Prostate gland (tissue), 2 donors: Measurements from ENCODE around the gene TMEM41B. TPM values are rescaled to one million over a fixed set of nuclear protein-coding genes. Genes with fewer than 3 reads are reported as not detected.
"Not testable (repeated sequence)": the region's sequence is repeated elsewhere in the genome, so short reads cannot be mapped to it uniquely, and the experiment has no call there.

Experiments
- DNase-seq: peaks from one replicate; pipeline ENCODE4 v3.0.0-alpha.2; 2019; ENCODE audit warnings: low spot score
- H3K27ac ChIP-seq, 2 donors: fragments of 200-600 bp; sonication (generic); 2 replicates each; pipeline ENCODE4 v1.5.1; 2017 to 2019
- H3K27me3 ChIP-seq: fragments of 200-600 bp; sonication (generic); replicated peaks from 2 replicates; pipeline ENCODE4 v1.5.1; 2019; ENCODE audit not compliant: insufficient read depth
- H3K36me3 ChIP-seq, 2 donors: fragments of 200-600 bp; sonication (generic); 1 replicate in 1 of 2; 2 replicates in 1 of 2; pipeline versions ENCODE4 v1.5.1 to v1.8.1; 2017 to 2019
- H3K4me1 ChIP-seq: fragments of 200-600 bp; sonication (generic); replicated peaks from 2 replicates; pipeline ENCODE4 v1.5.1; 2019
- H3K4me3 ChIP-seq, 2 donors: fragments of 200-600 bp; sonication (generic); 2 replicates each; pipeline ENCODE4 v1.5.1; 2017 to 2019
- H3K9me3 ChIP-seq: fragments of 200-600 bp; sonication (generic); 2 replicates; pipeline ENCODE4 v1.5.1; 2017
- POLR2A ChIP-seq: fragments of 450-650 bp; IDR thresholded peaks from one replicate; pipeline ENCODE4 v1.6.1; 2016; ENCODE audit warnings: antibody characterized with exemption, mild to moderate bottlenecking
- POLR2AphosphoS5 ChIP-seq: sonication (generic); formaldehyde crosslinking; IDR thresholded peaks from one replicate; pipeline ENCODE4 v1.6.1; 2017; ENCODE audit warnings: antibody characterized with exemption
- WGBS: methylation state at CpG from one replicate; pipeline ENCODE4 v1.1.5; 2018; 5-methylcytosine and 5-hydroxymethylcytosine counted together
- intact Hi-C: fragments of 100-400 bp; cut with DNase I; formaldehyde crosslinking; loops from one replicate; pipeline ENCODE4 v1.14.2; 2022
- small RNA-seq, 2 donors: library from RNA; depleted of rRNA; stranded (forward); fragments of <200 nt; gene quantifications; one replicate each; pipeline ENCODE3, GENCODE V24; 2016
- total RNA-seq, 2 donors: library from RNA; depleted of rRNA; stranded (reverse); fragments of >200 nt; gene quantifications; one replicate each; pipeline ENCODE4 v1.1.0, GENCODE V29; 2016
- TF ChIP-seq, protein P1 (sequence below), 4 experiments: fragments of 200-600 bp in 2 of 4; fragments of 450-650 bp in 2 of 4; sonication (generic) in 2 of 4; IDR thresholded peaks; 1 replicate in 3 of 4; 2 replicates in 1 of 4; pipeline ENCODE4 v1.5.1; 2016 to 2019; ENCODE audit warnings: antibody characterized with exemption in 4 of 4, mild to moderate bottlenecking in 2 of 4, moderate library complexity in 2 of 4

The TMEM41B gene
- total RNA-seq, 2 donors from 2014 or later, result 29.9 to 54.6 TPM

DNA sequence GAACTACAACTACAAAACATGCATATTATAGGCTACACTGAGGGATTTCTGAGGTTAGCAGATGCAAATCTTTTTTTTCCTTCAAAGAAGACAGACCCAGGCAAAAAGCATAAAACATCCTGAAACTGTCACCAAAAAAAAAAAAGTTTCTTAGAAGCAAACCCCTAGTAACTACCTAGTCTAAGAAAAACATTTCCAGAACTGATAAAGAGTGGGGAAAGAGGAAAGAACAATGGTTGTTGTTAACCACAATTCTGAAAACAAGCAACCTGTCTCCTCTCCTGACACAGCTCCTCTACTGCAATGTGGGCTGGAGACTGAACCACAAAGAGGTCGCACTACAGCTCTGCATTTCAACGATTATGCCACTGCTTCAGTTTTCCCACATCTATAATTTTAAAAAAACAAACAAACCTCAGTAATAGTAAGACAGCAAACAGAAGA lies 64.2 kb downstream of the TMEM41B start:
- intact Hi-C loops, result no loop called here
- no peaks in the 10 kb centered on the region for H3K9me3 ChIP-seq
- 33% methylated on average over 2 of the region's 2 CpGs for WGBS
- no peak overlapping the region for H3K27ac ChIP-seq
- no peak for DNase-seq
- no peaks in the 10 kb centered on the region for H3K36me3 ChIP-seq
- H3K4me3 ChIP-seq, result no peak overlapping the region
- TF ChIP-seq POLR2A, result no peak
- no peak for TF ChIP-seq POLR2AphosphoS5
- TF ChIP-seq, protein P1, sequence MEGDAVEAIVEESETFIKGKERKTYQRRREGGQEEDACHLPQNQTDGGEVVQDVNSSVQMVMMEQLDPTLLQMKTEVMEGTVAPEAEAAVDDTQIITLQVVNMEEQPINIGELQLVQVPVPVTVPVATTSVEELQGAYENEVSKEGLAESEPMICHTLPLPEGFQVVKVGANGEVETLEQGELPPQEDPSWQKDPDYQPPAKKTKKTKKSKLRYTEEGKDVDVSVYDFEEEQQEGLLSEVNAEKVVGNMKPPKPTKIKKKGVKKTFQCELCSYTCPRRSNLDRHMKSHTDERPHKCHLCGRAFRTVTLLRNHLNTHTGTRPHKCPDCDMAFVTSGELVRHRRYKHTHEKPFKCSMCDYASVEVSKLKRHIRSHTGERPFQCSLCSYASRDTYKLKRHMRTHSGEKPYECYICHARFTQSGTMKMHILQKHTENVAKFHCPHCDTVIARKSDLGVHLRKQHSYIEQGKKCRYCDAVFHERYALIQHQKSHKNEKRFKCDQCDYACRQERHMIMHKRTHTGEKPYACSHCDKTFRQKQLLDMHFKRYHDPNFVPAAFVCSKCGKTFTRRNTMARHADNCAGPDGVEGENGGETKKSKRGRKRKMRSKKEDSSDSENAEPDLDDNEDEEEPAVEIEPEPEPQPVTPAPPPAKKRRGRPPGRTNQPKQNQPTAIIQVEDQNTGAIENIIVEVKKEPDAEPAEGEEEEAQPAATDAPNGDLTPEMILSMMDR (IDR thresholded peaks at IDR 0.05), result no peak
- no peaks in the 10 kb centered on the region for H3K27me3 ChIP-seq
- H3K4me1 ChIP-seq, result no peaks in the 10 kb centered on the region

DNA sequence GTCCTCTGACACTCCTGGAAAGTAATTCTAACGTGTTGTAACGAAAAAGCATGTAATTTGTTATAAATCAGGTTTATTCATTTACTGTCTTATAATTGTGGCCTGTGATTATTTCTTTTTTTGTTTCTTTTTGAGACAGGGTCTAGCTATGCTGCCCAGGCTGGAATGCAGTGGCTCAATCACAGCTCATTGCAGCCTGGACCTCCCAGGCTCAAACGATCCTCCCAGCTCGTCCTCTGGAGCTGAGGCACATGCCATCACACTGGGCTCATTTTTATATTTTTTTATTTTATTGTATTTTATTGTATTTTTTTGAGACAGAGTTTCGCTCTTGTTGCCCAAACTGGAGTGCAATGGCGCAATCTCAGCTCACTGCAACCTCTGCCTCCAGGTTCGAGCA lies 65.1 kb downstream of the TMEM41B start:
- Histone ChIP-seq H3K27me3 (no peaks in the 10 kb centered on the region), H3K36me3 (no peaks in the 10 kb centered on the region), H3K27ac (no peak overlapping the region), H3K4me1 (no peaks in the 10 kb centered on the region), H3K4me3 (no peak overlapping the region), H3K9me3 (no peaks in the 10 kb centered on the region)
- DNase-seq, result no peak
- no peak for TF ChIP-seq POLR2AphosphoS5
- 89% methylated on average over 7 of the region's 7 CpGs for WGBS
- intact Hi-C loops, result no loop called here

DNA sequence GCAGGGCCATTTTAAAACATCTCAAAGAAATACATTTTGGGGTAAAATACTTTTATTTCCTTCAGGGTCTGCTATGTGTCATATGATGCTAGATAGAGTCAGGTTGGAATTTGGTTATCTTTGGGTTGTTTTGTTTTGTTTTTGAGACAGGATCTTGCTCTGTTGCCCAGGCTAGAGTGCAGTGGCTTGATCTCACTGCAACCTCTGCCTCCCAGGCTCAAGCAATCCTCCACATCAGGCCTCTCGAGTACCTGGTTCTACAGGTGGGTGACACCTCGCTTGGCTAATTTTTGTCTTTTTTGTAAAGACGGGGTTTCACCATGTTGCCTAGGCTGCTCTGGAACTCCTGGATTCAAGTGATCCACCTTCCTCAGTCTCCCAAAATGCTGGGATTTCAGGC lies 66.5 kb downstream of the TMEM41B start:
- DNase-seq, result no peak
- TF ChIP-seq, protein P1 (IDR thresholded peaks at IDR 0.05), result no peak
- TF ChIP-seq POLR2AphosphoS5, result no peak
- no peak for TF ChIP-seq POLR2A
- intact Hi-C loops, result no loop called here
- H3K4me3 ChIP-seq, result no peak overlapping the region
- 96% methylated on average over 3 of the region's 3 CpGs for WGBS
- no peak overlapping the region for H3K27ac ChIP-seq
- H3K27me3 ChIP-seq, result no peaks in the 10 kb centered on the region
- H3K36me3 ChIP-seq, result no peaks in the 10 kb centered on the region
- H3K4me1 ChIP-seq, result no peaks in the 10 kb centered on the region
- H3K9me3 ChIP-seq, result no peaks in the 10 kb centered on the region

DNA sequence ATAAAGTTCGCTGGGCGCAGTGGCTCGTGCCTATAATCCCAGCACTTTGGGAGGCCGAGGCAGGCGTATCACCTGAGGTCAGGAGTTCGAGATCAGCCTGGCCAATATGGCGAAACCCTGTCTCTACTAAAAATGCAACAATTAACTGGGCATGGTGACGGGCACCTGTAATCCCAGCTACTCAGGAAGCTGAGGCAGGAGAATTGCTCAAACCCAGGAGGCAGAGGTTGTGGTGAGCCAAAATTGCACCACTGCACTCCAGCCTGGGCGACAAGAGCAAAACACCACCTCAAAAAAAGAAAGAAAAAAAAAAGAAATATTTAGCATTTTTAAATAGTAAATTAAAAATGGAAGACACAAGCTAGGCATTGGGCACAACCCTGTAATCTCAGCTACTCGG lies 78.2 kb downstream of the TMEM41B start:
- H3K27ac ChIP-seq, DNase-seq, intact Hi-C loops, H3K27me3 ChIP-seq, H3K4me3 ChIP-seq, H3K36me3 ChIP-seq, H3K9me3 ChIP-seq, H3K4me1 ChIP-seq: not testable (repeated sequence)
- WGBS, result 95% methylated on average over 10 of the region's 10 CpGs

DNA sequence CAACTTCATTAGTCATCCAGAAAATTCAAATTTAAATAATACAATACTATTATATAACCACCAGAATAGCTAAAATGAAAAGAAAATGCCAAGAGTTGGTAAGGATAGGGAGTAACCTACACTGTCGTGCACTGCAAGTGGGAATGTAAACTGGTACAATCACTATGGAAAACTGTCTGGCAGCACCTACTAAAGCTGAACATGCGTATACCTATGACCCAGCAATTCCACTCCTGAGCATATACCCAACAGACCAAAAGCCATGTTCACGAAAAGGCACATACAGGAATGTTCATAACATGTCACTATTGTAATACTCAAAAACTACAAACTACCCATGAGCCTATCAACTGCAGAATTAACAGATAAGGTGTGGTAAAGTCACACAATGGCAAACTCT lies 81.9 kb downstream of the TMEM41B start:
- Histone ChIP-seq H3K27me3 (no peaks in the 10 kb centered on the region), H3K4me3 (no peak overlapping the region), H3K27ac (no peak overlapping the region), H3K4me1 (no peaks in the 10 kb centered on the region), H3K9me3 (no peaks in the 10 kb centered on the region), H3K36me3 (no peaks in the 10 kb centered on the region)
- intact Hi-C loops, result no loop called here
- WGBS, result 87% methylated on average over 3 of the region's 3 CpGs
- DNase-seq, result no peak
- TF ChIP-seq, protein P1 (IDR thresholded peaks at IDR 0.05), result no peak
- TF ChIP-seq POLR2AphosphoS5 (no peak), POLR2A (no peak)

DNA sequence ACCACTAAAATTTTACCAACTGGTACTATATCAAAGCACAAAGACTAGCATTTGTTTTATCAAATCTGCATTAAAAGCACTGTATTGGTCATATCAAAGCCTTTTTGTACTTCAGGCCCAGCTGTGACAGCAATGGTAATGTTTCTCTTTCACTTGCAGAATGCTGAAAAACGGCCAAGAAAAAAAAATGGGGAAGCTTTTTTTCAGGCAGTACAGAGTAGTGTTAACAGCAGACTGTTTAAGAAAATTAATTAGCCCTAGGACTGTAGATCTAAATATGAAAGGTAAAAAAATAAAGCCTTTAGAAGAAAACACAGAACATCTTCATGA lies 82.6 kb downstream of the TMEM41B start:
- 3% methylated on average over 1 of the region's 1 CpG for WGBS
- no peaks in the 10 kb centered on the region for H3K9me3 ChIP-seq
- no peaks in the 10 kb centered on the region for H3K27me3 ChIP-seq
- TF ChIP-seq POLR2AphosphoS5, result no peak
- TF ChIP-seq, protein P1 (IDR thresholded peaks at IDR 0.05), result no peak
- TF ChIP-seq POLR2A, result no peak
- H3K4me3 ChIP-seq, result peak overlapping the region in 1 of 2 donors; percentile 12
- DNase-seq, result no peak
- peak overlapping the region; percentile 15 to 50 for H3K27ac ChIP-seq
- H3K36me3 ChIP-seq, result no peaks in the 10 kb centered on the region
- intact Hi-C loops, result no loop called here
- H3K4me1 ChIP-seq, result no peaks in the 10 kb centered on the region

Small RNAs within 50 kb of the gene (small RNA-seq; reads per million reads assigned to genes)
- gene RF00017, result 0 reads per million in 2 donors

Other genes with a start within 250 kb of the TMEM41B start
- 100 to 1,000 TPM in 1 of 2 donors, 10 to 100 TPM in 1; 69.8 to 149 TPM for gene SCUBE2, start 223.0 kb downstream of the TMEM41B start, total RNA-seq
- gene DENND5A, start 49.2 kb downstream of the TMEM41B start, total RNA-seq, result 10 to 100 TPM; 25.4 to 84.6 TPM
- 10 to 100 TPM; 43.8 to 73.3 TPM for gene IPO7, start 70.1 kb upstream of the TMEM41B start, total RNA-seq
- gene ZNF143, start 146.4 kb upstream of the TMEM41B start, total RNA-seq, result 10 to 100 TPM; 15.5 to 41.1 TPM